GM12878 (cell line): ENCODE measurements around the gene LRP1B. TPM values are rescaled to one million over a fixed set of nuclear protein-coding genes. Genes with fewer than 3 reads are reported as not detected.

Experiments used
- ATAC-seq: fragments of 200-7000 bp; cut with Tn5 transposase; 3 replicates; pipeline ENCODE4 v1.9.1; 2020; ENCODE audit warnings: mild to moderate bottlenecking, moderate library complexity
- BruUV-seq: library from RNA; stranded (reverse); fragments of 400-500 nt; replicated peaks from 2 replicates; lab custom pipeline; 2021; lab: Mats Ljungman, UMichigan
- CTCF ChIA-PET: fragments of 300-600 bp; sonication (Branson Sonifier 250); formaldehyde crosslinking; extraction: SDS; loops from one replicate; lab custom pipeline; 2021; ENCODE audit warnings: inconsistent platforms; lab: Yijun Ruan, JAX
- POLR2A ChIA-PET: fragments of 350-600 bp; formaldehyde crosslinking; extraction: SDS; loops from one replicate; lab custom pipeline; 2021; ENCODE audit warnings: inconsistent platforms; lab: Charles Lee
- RAD21 ChIA-PET: fragments of 300-600 bp; sonication (Branson Sonifier 250); formaldehyde crosslinking; loops from one replicate; lab custom pipeline; 2023; ENCODE audit warnings: antibody characterized with exemption; ENCODE audit not compliant: unreplicated experiment; lab: Charles Lee
- SMC1A ChIA-PET: fragments of 300-600 bp; sonication (Branson Sonifier 250); formaldehyde crosslinking; loops from one replicate; lab custom pipeline; 2023; ENCODE audit not compliant: unreplicated experiment, uncharacterized antibody; lab: Charles Lee
- DNase-seq: peaks from one replicate; pipeline ENCODE4 v3.0.0-alpha.2; 2011; ENCODE audit warnings: low read depth, low spot score
- FAIRE-seq: peaks from 3 replicates; lab custom pipeline; 2011; peaks lifted over from hg19 to GRCh38; lab: Jason Lieb, UNC
- H2AFZ ChIP-seq: 2 replicates; pipeline ENCODE4 v1.6.0; 2011; ENCODE audit warnings: low read depth, low read length, control low read depth; ENCODE audit not compliant: control insufficient read depth
- H3K27ac ChIP-seq: 2 replicates; pipeline ENCODE4 v1.5.1; 2011; ENCODE audit warnings: control low read depth; ENCODE audit not compliant: control insufficient read depth, insufficient read depth
- H3K27me3 ChIP-seq, 2 experiments: replicated peaks in 1 of 2; 2 replicates each; pipeline versions ENCODE4 v1.6.0 to v1.6.1; 2011; ENCODE audit warnings: low read length in 1 of 2; ENCODE audit not compliant: control insufficient read depth in 2 of 2, insufficient read depth in 2 of 2
- H3K36me3 ChIP-seq, 2 experiments: 2 replicates each; pipeline ENCODE4 v1.5.1; 2011; ENCODE audit warnings: low read length in 1 of 2; ENCODE audit not compliant: control insufficient read depth in 2 of 2, insufficient read depth in 2 of 2
- H3K4me1 ChIP-seq: 2 replicates; pipeline ENCODE4 v1.6.1; 2011; ENCODE audit warnings: mild to moderate bottlenecking, low read length, moderate library complexity, mixed read lengths; ENCODE audit not compliant: control insufficient read depth, insufficient read depth
- H3K4me2 ChIP-seq: 2 replicates; pipeline ENCODE4 v1.6.0; 2011; ENCODE audit warnings: control low read depth; ENCODE audit not compliant: control insufficient read depth, insufficient read depth
- H3K4me3 ChIP-seq: fragments of 200-600 bp; sonication (generic); 2 replicates; pipeline ENCODE4 v1.5.1; 2016
- H3K79me2 ChIP-seq: 2 replicates; pipeline ENCODE4 v1.6.0; 2011; ENCODE audit warnings: low read length; ENCODE audit not compliant: control insufficient read depth, insufficient read depth
- H3K9ac ChIP-seq: 2 replicates; pipeline ENCODE4 v1.8.0; 2011; ENCODE audit warnings: low read length, control low read depth, mixed read lengths; ENCODE audit not compliant: control insufficient read depth, insufficient read depth
- H3K9me3 ChIP-seq: replicated peaks from 3 replicates; pipeline ENCODE4 v1.5.1; 2011; ENCODE audit warnings: mild to moderate bottlenecking, low read length; ENCODE audit not compliant: control insufficient read depth, insufficient read depth
- H4K20me1 ChIP-seq: 2 replicates; pipeline ENCODE4 v1.6.0; 2011; ENCODE audit not compliant: control insufficient read depth, insufficient read depth
- ASH2L ChIP-seq: fragments of 300-600, 200-600 bp; sonication (generic); IDR thresholded peaks from 2 replicates; pipeline ENCODE4 v1.6.1; 2017; ENCODE audit warnings: low read depth, mild to moderate bottlenecking, borderline replicate concordance
- BMI1 ChIP-seq: fragments of 450-650 bp; IDR thresholded peaks from 2 replicates; pipeline ENCODE4 v1.6.1; 2016; ENCODE audit warnings: mild to moderate bottlenecking, moderate library complexity, borderline replicate concordance
- MTA3 ChIP-seq: IDR thresholded peaks from 2 replicates; pipeline ENCODE4 v1.6.1; 2012; ENCODE audit warnings: low read length, inconsistent platforms, borderline replicate concordance
- YY1 ChIP-seq: IDR thresholded peaks from 2 replicates; pipeline ENCODE4 v1.6.1; 2011; ENCODE audit warnings: low read depth, mild to moderate bottlenecking, low read length
- ZNF274 ChIP-seq: IDR thresholded peaks from one replicate; pipeline ENCODE4 v1.8.0; 2011; ENCODE audit not compliant: insufficient read length, insufficient read depth
- WGBS: methylation state at CpG from one replicate; pipeline ENCODE4 v1.1.6; 2016; ENCODE audit warnings: low lambda C conversion rate; ENCODE audit not compliant: insufficient replicate concordance, insufficient coverage; ENCODE audit errors: missing lambda C conversion rate; 5-methylcytosine and 5-hydroxymethylcytosine counted together
- in situ Hi-C: fragments of 300-500 bp; cut with MboI; formaldehyde crosslinking; loops from 9 replicates; pipeline ENCODE4 v1.14.3; 2018; ENCODE audit warnings: mixed read lengths
- intact Hi-C: fragments of 100-400 bp; cut with micrococcal nuclease; formaldehyde crosslinking; loops from one replicate; pipeline ENCODE4 v1.14.2; 2022; ENCODE audit not compliant: unreplicated experiment
- polyA plus RNA-seq, 11 experiments: library from polyadenylated mRNA; depleted of rRNA in 4 of 11; unstranded in 6 of 11; stranded (reverse) in 5 of 11; fragments of >200 nt; fragmentation: Nextera tagmentation in 4 of 11; fragmentation: Illumina TruSeq in 1 of 11; extraction: Ambion mirVana in 4 of 11; extraction: Trizol in 1 of 11; gene quantifications; 1 replicate in 1 of 11; 2 replicates in 10 of 11; pipeline versions ENCODE4 v1.2.1 to v1.2.3, GENCODE V29; 2011 to 2016; ENCODE audit warnings: inconsistent platforms in 2 of 11, missing spikeins in 2 of 11, low read depth in 1 of 11
- total RNA-seq, 4 experiments: library from RNA; depleted of rRNA in 3 of 4; stranded (reverse); fragments of >200 nt in 3 of 4; fragmentation: Illumina TruSeq in 1 of 4; extraction: Trizol in 1 of 4; gene quantifications; 2 replicates each; pipeline versions ENCODE4 v1.2.1 to v1.2.3, GENCODE V29; 2013 to 2021
- TF ChIP-seq, protein P1 (sequence below): IDR thresholded peaks from 2 replicates; pipeline ENCODE4 v1.6.1; 2011; ENCODE audit warnings: mild to moderate bottlenecking, low read depth, low read length, moderate library complexity; ENCODE audit not compliant: insufficient replicate concordance
- TF ChIP-seq, protein P2 (sequence below): fragments of 450-650 bp; IDR thresholded peaks from 2 replicates; pipeline ENCODE4 v1.6.1; 2017; ENCODE audit warnings: antibody characterized with exemption, mild to moderate bottlenecking, moderate library complexity

The LRP1B gene
- total and polyA plus RNA-seq, 10 of the 15 experiments (the other 5 are each of a cell fraction or from before 2014, with no cell fraction given) = under 0.01 to 0.06 (median 0.03) TPM; not detected in 5

- no peak overlapping the region for H3K9ac ChIP-seq
- ChIA-PET POLR2A (no interaction called here), SMC1A (interaction anchor here (1.4 kb wide), 1 partner anchor 10 kb away, joined by 4 read pairs; no protein-coding TSS in a partner anchor)
- TF ChIP-seq ASH2L (no peak), MTA3 (no peak), ZNF274 (no peak), YY1 (no peak), BMI1 (no peak)
- TF ChIP-seq, protein P1, sequence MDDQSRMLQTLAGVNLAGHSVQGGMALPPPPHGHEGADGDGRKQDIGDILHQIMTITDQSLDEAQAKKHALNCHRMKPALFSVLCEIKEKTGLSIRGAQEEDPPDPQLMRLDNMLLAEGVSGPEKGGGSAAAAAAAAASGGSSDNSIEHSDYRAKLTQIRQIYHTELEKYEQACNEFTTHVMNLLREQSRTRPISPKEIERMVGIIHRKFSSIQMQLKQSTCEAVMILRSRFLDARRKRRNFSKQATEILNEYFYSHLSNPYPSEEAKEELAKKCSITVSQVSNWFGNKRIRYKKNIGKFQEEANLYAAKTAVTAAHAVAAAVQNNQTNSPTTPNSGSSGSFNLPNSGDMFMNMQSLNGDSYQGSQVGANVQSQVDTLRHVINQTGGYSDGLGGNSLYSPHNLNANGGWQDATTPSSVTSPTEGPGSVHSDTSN = no peak
- TF ChIP-seq, protein P2, sequence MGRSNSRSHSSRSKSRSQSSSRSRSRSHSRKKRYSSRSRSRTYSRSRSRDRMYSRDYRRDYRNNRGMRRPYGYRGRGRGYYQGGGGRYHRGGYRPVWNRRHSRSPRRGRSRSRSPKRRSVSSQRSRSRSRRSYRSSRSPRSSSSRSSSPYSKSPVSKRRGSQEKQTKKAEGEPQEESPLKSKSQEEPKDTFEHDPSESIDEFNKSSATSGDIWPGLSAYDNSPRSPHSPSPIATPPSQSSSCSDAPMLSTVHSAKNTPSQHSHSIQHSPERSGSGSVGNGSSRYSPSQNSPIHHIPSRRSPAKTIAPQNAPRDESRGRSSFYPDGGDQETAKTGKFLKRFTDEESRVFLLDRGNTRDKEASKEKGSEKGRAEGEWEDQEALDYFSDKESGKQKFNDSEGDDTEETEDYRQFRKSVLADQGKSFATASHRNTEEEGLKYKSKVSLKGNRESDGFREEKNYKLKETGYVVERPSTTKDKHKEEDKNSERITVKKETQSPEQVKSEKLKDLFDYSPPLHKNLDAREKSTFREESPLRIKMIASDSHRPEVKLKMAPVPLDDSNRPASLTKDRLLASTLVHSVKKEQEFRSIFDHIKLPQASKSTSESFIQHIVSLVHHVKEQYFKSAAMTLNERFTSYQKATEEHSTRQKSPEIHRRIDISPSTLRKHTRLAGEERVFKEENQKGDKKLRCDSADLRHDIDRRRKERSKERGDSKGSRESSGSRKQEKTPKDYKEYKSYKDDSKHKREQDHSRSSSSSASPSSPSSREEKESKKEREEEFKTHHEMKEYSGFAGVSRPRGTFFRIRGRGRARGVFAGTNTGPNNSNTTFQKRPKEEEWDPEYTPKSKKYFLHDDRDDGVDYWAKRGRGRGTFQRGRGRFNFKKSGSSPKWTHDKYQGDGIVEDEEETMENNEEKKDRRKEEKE = no peak
- TF ChIP-seq, all 136 proteins: peak for 0
- Histone ChIP-seq H3K27me3 (no peaks in the 10 kb centered on the region; a peak in 1 of 4 replicates), H4K20me1 (no peaks in the 10 kb centered on the region), H3K79me2 (no peaks in the 10 kb centered on the region), H3K4me3 (no peak overlapping the region), H2AFZ (no peak overlapping the region), H3K36me3 (no peaks in the 10 kb centered on the region), H3K27ac (no peak overlapping the region), H3K4me2 (no peak overlapping the region), H3K4me1 (no peaks in the 10 kb centered on the region), H3K9me3 (no peaks in the 10 kb centered on the region)
- ATAC-seq (no peak), FAIRE-seq (no peak), DNase-seq (no peak)
- CTCF ChIA-PET = interaction anchor here (1.5 kb wide), 1 partner anchor 13 kb away, joined by 5 read pairs; no protein-coding TSS in a partner anchor
- RAD21 ChIA-PET = interaction anchor here (1.0 kb wide), 1 partner anchor 144 kb away, joined by 3 read pairs; no protein-coding TSS in a partner anchor
- WGBS = 0% methylated on average over 1 of the region's 1 CpG
- intact Hi-C loops (no loop called here), in situ Hi-C loops (no loop called here)
- no TSS peak for BruUV-seq
These were observed 1411.8 kb downstream of the LRP1B start for GRCh38 chr2:140718999-140719398.
